Thyroid gland (tissue), 4 donors: ENCODE data around the gene C1orf210.

ENCODE experiments used
- POLR2A ChIP-seq, 2 donors: fragments of 450-650 bp; IDR thresholded peaks; one replicate each; pipeline ENCODE4 v1.6.1; 2017; ENCODE audit warnings: antibody characterized with exemption in 2 of 2, mild to moderate bottlenecking in 2 of 2, moderate library complexity in 1 of 2
- TF ChIP-seq, protein P1 (sequence below), 6 experiments: fragments of 200-600 bp in 3 of 6; fragments of 450-650 bp in 3 of 6; sonication (generic) in 3 of 6; IDR thresholded peaks; one replicate each; pipeline ENCODE4 v1.5.1; 2016 to 2019; ENCODE audit warnings: antibody characterized with exemption in 6 of 6, mild to moderate bottlenecking in 2 of 6, inconsistent platforms in 1 of 6, moderate library complexity in 1 of 6

DNA sequence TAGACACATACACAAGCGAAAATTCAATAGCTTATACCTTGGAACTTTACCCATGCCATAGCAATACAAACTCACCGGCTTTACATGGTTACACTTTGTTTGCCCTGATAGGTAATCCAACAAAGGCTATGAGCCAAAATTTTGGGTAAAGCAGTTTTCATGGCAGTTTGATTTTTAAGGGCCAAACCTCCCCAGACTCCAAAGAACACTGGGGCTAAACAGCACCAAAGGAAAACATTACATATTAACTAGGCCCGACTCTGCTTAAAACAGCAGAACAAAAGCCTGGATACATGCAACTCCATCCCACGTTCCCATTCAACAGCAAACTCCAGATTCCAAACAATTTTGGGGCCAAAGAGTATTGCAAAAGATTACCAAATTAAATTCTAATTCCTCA, 19.9 kb downstream of the C1orf210 start:
- TF ChIP-seq, protein P1, sequence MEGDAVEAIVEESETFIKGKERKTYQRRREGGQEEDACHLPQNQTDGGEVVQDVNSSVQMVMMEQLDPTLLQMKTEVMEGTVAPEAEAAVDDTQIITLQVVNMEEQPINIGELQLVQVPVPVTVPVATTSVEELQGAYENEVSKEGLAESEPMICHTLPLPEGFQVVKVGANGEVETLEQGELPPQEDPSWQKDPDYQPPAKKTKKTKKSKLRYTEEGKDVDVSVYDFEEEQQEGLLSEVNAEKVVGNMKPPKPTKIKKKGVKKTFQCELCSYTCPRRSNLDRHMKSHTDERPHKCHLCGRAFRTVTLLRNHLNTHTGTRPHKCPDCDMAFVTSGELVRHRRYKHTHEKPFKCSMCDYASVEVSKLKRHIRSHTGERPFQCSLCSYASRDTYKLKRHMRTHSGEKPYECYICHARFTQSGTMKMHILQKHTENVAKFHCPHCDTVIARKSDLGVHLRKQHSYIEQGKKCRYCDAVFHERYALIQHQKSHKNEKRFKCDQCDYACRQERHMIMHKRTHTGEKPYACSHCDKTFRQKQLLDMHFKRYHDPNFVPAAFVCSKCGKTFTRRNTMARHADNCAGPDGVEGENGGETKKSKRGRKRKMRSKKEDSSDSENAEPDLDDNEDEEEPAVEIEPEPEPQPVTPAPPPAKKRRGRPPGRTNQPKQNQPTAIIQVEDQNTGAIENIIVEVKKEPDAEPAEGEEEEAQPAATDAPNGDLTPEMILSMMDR (IDR thresholded peaks at IDR 0.05): no peak
- TF ChIP-seq POLR2A (IDR thresholded peaks at IDR 0.05): peak in 1 of 2 donors; percentile 35
